ENCODE data around the gene ABCC8.

Gene ABCC8

GRCh38 chr11:17351172-17351509 lies 125.5 kb downstream of the ABCC8 start:
- DNase-seq (ENCODE audit: low spot score), result no peak

GRCh38 chr11:17350455-17351171 lies 126.0 kb downstream of the ABCC8 start:
- DNase-seq (ENCODE audit: low spot score), result no peak

DNA sequence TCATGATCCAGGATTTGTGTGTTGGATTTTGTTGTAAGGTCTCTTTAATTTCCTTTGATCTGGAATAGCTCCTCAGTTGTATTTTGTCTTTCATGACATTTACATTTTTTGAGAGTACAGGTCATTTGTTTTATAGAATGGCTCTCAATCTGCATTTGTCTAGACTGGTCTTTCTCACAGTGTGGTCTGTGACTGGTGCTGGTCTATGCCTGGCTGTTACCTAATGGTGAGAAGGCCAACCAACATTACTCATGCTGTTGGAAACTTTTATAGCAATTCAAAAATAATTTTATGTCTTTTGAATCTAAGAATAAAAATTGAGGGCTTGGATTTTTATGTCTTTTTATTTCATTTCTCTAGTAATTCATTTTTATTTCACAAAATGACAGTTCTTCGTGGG lies 129.0 kb downstream of the ABCC8 start:
- DNase-seq (ENCODE audit: low spot score), result no peak

DNA sequence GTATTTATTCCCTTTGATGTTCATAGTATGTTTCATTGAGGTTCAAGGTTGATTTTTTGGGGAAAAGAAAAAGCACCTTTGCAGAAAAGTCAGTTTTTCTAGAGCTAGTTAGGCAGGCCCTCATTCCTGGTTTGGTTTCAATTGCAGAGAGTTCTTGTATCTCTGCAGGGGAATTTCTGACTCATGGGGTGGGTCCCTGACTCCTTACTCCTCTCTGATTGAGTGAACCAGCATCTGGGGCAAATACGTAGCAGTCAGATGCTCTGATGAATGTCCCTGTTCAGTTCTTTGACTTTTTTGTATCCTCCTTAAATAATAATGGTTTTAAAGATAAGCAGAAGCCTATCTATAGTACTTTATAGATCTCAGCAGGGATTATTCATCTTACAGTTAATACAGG lies 132.7 kb downstream of the ABCC8 start:
- DNase-seq (ENCODE audit: low spot score), result no peak

- no peak for DNase-seq (ENCODE audit: low spot score)
These were observed 133.4 kb downstream of the ABCC8 start for GRCh38 chr11:17343257-17343656.

Measured in pons (tissue), 1 donor.